Measurements from ENCODE around the gene UPK2. TPM values are rescaled to one million over a fixed set of nuclear protein-coding genes. Genes with fewer than 3 reads are reported as not detected.

Gene UPK2
- total and polyA plus RNA-seq, 2 of the 13 experiments (the other 11 are each of a cell fraction or from before 2014, with no cell fraction given): not detected

DNA sequence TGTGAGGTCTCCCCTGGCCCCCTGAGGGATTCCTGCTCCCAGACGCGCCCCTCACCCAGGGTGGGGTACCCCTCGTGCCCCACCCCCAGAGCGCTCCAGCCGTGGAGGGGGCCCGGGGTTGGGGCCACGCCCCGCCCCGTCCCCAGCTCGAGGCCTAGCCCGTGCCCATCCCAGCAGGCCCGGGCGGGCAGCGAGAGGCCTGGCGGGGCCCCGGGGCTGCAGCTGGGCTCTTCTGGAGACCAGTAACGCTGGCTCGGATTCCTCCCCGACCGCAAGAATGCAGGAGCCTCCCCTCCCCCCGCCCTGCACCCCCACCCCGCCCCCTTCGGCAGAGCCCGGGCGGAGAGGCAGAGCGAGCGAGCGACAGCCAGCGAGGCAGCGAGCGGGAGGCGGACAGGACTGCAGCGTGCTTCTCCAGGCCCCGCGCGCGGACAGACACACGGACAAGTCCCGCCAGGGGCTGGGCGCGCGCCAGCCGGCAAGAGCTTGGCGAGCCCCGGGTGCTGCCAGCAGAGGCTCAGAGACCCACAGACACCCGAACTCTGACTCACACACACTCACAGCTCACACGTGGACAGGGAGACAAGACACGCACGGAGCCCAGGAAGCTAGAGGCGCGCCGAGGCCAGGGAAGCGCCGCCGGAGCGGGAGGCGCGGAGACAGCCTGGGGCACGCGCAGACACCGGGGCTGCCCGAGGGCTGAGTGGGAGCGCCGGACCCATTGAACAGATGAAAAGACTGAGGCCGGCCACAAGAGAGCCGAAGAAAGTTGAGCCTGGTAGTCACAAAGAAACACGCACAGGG lies 45.6 kb upstream of the UPK2 start (continued):
- TF ChIP-seq ZBTB49 (CRISPR knock-in tag; IDR thresholded peaks at IDR 0.05; ENCODE audit: borderline replicate concordance) (no peak), FOXM1 (CRISPR knock-in tag; IDR thresholded peaks at IDR 0.05) (no peak), ELF3 (CRISPR knock-in tag; IDR thresholded peaks at IDR 0.05) (no peak), ARID4A (CRISPR knock-in tag; IDR thresholded peaks at IDR 0.05; ENCODE audit: borderline replicate concordance) (peak; percentile 49; the same call in 1 of the 2 replicates), YY1 (IDR thresholded peaks at IDR 0.05; ENCODE audit: insufficient read depth, insufficient replicate concordance, low read depth, low read length) (no peak), ZNF530 (CRISPR knock-in tag; IDR thresholded peaks at IDR 0.05; ENCODE audit: low read depth) (no peak), SRY (CRISPR knock-in tag; IDR thresholded peaks at IDR 0.05) (peak; percentile 36; the same call in 1 of the 2 replicates), SMARCC2 (IDR thresholded peaks at IDR 0.05) (no peak), ZNF784 (CRISPR knock-in tag; IDR thresholded peaks at IDR 0.05; ENCODE audit: borderline replicate concordance) (no peak), MTA3 (CRISPR knock-in tag; IDR thresholded peaks at IDR 0.05) (no peak), ZBTB4 (CRISPR knock-in tag; IDR thresholded peaks at IDR 0.05; ENCODE audit: borderline replicate concordance) (no peak), KLF6 (CRISPR knock-in tag; IDR thresholded peaks at IDR 0.05) (0 out of 2 replicates have a peak, but pooled peaks have one; percentile 47)
- TF ChIP-seq, protein P1, sequence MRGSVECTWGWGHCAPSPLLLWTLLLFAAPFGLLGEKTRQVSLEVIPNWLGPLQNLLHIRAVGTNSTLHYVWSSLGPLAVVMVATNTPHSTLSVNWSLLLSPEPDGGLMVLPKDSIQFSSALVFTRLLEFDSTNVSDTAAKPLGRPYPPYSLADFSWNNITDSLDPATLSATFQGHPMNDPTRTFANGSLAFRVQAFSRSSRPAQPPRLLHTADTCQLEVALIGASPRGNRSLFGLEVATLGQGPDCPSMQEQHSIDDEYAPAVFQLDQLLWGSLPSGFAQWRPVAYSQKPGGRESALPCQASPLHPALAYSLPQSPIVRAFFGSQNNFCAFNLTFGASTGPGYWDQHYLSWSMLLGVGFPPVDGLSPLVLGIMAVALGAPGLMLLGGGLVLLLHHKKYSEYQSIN (CRISPR knock-in tag; IDR thresholded peaks at IDR 0.05; ENCODE audit: borderline replicate concordance): no peak

Measured in HepG2 (cell line).